ENCODE data around the gene GPR108.

Gene GPR108

DNA sequence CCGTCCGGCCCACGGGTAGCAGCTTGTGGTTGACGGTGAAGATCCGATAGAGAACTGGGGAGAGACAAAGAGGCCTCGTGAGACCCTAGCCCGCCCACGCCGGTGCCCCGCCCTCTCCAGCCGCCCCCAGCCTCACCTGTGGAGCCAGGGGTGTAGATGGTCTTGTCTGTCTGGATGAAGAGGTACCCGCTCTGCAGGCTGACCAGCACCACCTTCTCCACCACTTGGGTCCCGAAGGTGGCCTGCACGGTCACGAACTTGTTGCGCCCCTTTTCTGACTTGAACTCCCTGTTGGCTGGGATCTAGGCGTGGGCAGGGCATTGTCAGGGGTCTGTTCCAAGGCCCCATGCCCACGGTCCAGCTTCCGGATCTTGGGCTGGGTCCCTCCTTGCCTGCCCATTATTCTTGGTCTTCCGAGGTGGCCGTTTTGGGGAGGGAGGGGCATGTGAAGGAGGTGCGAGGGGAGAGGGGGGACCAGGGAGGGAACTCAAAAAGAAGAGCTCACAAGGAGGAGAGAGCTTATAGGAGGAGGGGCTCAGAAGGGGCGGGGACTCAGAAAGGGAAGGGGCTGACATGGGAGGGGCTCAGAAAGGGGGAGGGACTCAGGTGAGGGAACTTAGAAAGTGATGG, 19.2 kb downstream of the GPR108 start:
- TF ChIP-seq, protein P1, sequence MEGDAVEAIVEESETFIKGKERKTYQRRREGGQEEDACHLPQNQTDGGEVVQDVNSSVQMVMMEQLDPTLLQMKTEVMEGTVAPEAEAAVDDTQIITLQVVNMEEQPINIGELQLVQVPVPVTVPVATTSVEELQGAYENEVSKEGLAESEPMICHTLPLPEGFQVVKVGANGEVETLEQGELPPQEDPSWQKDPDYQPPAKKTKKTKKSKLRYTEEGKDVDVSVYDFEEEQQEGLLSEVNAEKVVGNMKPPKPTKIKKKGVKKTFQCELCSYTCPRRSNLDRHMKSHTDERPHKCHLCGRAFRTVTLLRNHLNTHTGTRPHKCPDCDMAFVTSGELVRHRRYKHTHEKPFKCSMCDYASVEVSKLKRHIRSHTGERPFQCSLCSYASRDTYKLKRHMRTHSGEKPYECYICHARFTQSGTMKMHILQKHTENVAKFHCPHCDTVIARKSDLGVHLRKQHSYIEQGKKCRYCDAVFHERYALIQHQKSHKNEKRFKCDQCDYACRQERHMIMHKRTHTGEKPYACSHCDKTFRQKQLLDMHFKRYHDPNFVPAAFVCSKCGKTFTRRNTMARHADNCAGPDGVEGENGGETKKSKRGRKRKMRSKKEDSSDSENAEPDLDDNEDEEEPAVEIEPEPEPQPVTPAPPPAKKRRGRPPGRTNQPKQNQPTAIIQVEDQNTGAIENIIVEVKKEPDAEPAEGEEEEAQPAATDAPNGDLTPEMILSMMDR (IDR thresholded peaks at IDR 0.05; ENCODE audit: poor library complexity, severe bottlenecking), result no peak
- no peaks in the 10 kb centered on the region for H3K9me3 ChIP-seq (ENCODE audit: severe bottlenecking)
- DNase-seq (ENCODE audit: low spot score), result no peak
- no peak overlapping the region for H3K4me3 ChIP-seq (ENCODE audit: severe bottlenecking)
- H3K36me3 ChIP-seq (ENCODE audit: low read depth), result peaks cover 13% of the 10 kb centered on the region
- H3K27me3 ChIP-seq (ENCODE audit: insufficient read depth, poor library complexity, severe bottlenecking), result no peaks in the 10 kb centered on the region
- no peak for ATAC-seq (ENCODE audit: low read depth)
- peaks cover 23% of the 10 kb centered on the region for H3K4me1 ChIP-seq (ENCODE audit: insufficient read depth, poor library complexity, severe bottlenecking)
- H3K27ac ChIP-seq (ENCODE audit: poor library complexity, severe bottlenecking), result no peak overlapping the region

DNA sequence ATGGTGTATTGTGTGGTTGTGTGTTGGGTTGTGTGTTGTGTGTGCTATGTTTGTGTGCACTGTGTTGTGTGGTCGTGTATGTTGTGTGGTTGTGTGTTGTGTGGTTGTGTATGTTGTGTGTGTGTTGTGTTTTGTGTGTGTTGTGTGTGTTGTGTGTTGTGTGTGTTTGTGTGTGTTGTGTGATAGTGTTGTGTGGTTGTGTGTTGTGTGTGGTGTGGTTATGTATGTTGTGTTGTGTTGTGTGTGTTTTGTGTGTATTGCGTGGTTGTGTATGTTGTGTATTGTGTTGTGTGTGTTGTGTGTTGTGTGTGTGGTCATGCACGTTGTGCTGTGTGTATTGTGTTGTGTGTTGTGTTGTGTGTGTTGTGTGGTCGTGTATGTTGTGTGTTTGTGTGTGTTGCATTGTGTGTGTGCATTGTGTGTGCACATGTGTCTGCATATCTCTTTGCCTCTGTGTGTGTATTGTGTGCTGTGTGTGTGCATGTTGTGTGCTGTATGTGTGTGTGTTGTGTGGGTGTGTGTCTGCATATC, 19.9 kb downstream of the GPR108 start:
- peaks cover 17% of the 10 kb centered on the region for H3K4me1 ChIP-seq (ENCODE audit: insufficient read depth, poor library complexity, severe bottlenecking)
- peaks cover 13% of the 10 kb centered on the region for H3K36me3 ChIP-seq (ENCODE audit: low read depth)
- no peak overlapping the region for H3K4me3 ChIP-seq (ENCODE audit: severe bottlenecking)
- TF ChIP-seq, protein P1 (IDR thresholded peaks at IDR 0.05; ENCODE audit: poor library complexity, severe bottlenecking), result no peak
- no peaks in the 10 kb centered on the region for H3K27me3 ChIP-seq (ENCODE audit: insufficient read depth, poor library complexity, severe bottlenecking)
- no peak overlapping the region for H3K27ac ChIP-seq (ENCODE audit: poor library complexity, severe bottlenecking)
- ATAC-seq (ENCODE audit: low read depth) (no peak), DNase-seq (ENCODE audit: low spot score) (no peak)
- H3K9me3 ChIP-seq (ENCODE audit: severe bottlenecking), result no peaks in the 10 kb centered on the region

DNA sequence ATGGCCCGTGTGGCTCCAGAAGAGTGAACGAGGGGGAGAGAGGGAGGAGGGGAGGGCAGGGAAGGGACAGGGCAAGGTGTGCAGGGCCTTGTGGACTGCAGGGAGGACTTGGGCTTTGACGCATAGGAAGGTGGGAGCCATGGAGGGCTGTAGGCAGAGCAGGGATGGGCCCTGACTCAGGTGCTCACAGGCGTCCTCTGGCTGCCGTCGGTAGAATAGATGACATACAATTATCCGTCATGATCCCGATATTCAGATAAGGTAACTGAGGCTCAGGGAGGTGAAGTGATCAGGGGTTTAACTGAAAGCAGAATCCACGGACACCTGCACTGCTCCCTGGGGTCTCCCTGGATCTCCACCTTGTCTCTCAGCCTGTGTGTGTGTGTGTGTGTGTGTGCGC, 20.3 kb downstream of the GPR108 start:
- H3K4me1 ChIP-seq (ENCODE audit: insufficient read depth, poor library complexity, severe bottlenecking), result peaks cover 15% of the 10 kb centered on the region

DNA sequence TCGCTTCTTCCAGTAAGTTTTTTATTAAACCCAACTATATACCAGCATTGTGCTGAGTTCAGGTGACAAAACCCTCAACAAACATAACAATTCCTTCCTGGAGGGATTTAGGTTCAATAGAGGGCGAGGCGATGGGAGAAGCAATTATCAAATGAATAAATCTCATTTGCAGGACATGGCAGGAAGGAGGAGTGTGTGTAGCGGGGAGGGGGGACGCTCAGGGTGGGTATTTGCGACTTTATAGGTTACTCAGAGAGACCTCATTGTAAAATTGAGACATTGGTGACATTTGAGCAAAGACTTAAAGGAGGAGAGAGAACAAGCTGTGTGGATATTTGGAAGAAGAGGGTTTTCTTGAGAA, 20.8 kb downstream of the GPR108 start:
- H3K27ac ChIP-seq (ENCODE audit: poor library complexity, severe bottlenecking), result no peak overlapping the region
- peaks cover 13% of the 10 kb centered on the region for H3K36me3 ChIP-seq (ENCODE audit: low read depth)
- DNase-seq (ENCODE audit: low spot score) (no peak), ATAC-seq (ENCODE audit: low read depth) (no peak)
- peaks cover 13% of the 10 kb centered on the region for H3K4me1 ChIP-seq (ENCODE audit: insufficient read depth, poor library complexity, severe bottlenecking)
- H3K9me3 ChIP-seq (ENCODE audit: severe bottlenecking), result no peaks in the 10 kb centered on the region
- H3K27me3 ChIP-seq (ENCODE audit: insufficient read depth, poor library complexity, severe bottlenecking), result no peaks in the 10 kb centered on the region
- TF ChIP-seq, protein P1 (IDR thresholded peaks at IDR 0.05; ENCODE audit: poor library complexity, severe bottlenecking), result no peak
- no peak overlapping the region for H3K4me3 ChIP-seq (ENCODE audit: severe bottlenecking)

More for the DNA sequence above, 20.3 kb downstream of the GPR108 start:
- Histone ChIP-seq H3K9me3 (ENCODE audit: severe bottlenecking) (no peaks in the 10 kb centered on the region), H3K36me3 (ENCODE audit: low read depth) (peaks cover 13% of the 10 kb centered on the region), H3K4me3 (ENCODE audit: severe bottlenecking) (no peak overlapping the region), H3K27ac (ENCODE audit: poor library complexity, severe bottlenecking) (no peak overlapping the region), H3K27me3 (ENCODE audit: insufficient read depth, poor library complexity, severe bottlenecking) (no peaks in the 10 kb centered on the region)
- TF ChIP-seq, protein P1 (IDR thresholded peaks at IDR 0.05; ENCODE audit: poor library complexity, severe bottlenecking), result no peak
- DNase-seq (ENCODE audit: low spot score) (no peak), ATAC-seq (ENCODE audit: low read depth) (no peak)
